Body of pancreas (tissue), 4 donors: Measurements from ENCODE around the gene ELAC2. TPM values are rescaled to one million over a fixed set of nuclear protein-coding genes. Genes with fewer than 3 reads are reported as not detected.

Experiments
- ATAC-seq: fragments of 150-250 bp; one replicate; pipeline ENCODE4 v1.9.1; 2016
- DNase-seq, 4 donors: peaks; one replicate each; pipeline ENCODE4 v3.0.0-alpha.2; 2019
- H3K27ac ChIP-seq, 4 donors: fragments of 200-600 bp; sonication (generic); 1 replicate in 3 of 4; 2 replicates in 1 of 4; pipeline versions ENCODE4 v1.5.1 to v1.6.1; 2016 to 2019; ENCODE audit warnings: mild to moderate bottlenecking in 1 of 4, mixed read lengths in 1 of 4, moderate library complexity in 1 of 4
- H3K27me3 ChIP-seq, 2 donors: fragments of 200-600 bp; sonication (generic); one replicate each; pipeline ENCODE4 v1.6.0; 2016; ENCODE audit warnings: mild to moderate bottlenecking in 1 of 2
- H3K36me3 ChIP-seq, 2 donors: fragments of 200-600 bp; sonication (generic); replicated peaks in 1 of 2; 2 replicates each; pipeline ENCODE4 v1.5.1; 2016; ENCODE audit warnings: low read depth in 2 of 2; ENCODE audit not compliant: insufficient read depth in 1 of 2
- H3K4me1 ChIP-seq: fragments of 200-600 bp; sonication (generic); one replicate; pipeline ENCODE4 v1.6.0; 2016
- H3K4me3 ChIP-seq, 2 donors: fragments of 200-600 bp; sonication (generic); 1 replicate in 1 of 2; 2 replicates in 1 of 2; pipeline ENCODE4 v1.5.1; 2016 to 2019
- H3K9me3 ChIP-seq, 3 donors: fragments of 200-600 bp; sonication (generic); 1 replicate in 2 of 3; 2 replicates in 1 of 3; pipeline ENCODE4 v1.5.1; 2016
- POLR2A ChIP-seq, 3 donors: fragments of 450-650 bp; IDR thresholded peaks; one replicate each; pipeline ENCODE4 v1.6.1; 2016; ENCODE audit warnings: antibody characterized with exemption in 3 of 3, mild to moderate bottlenecking in 2 of 3
- WGBS, 2 donors: methylation state at CpG; one replicate each; pipeline ENCODE4 v1.1.5; 2017; 5-methylcytosine and 5-hydroxymethylcytosine counted together
- intact Hi-C: fragments of 100-400 bp; cut with DNase I; formaldehyde crosslinking; loops from one replicate; pipeline ENCODE4 v1.15.1; 2023
- total RNA-seq, 2 donors: library from RNA; depleted of rRNA; stranded (reverse); fragments of >200 nt; gene quantifications; one replicate each; pipeline ENCODE4 v1.1.0, GENCODE V29; 2016
- TF ChIP-seq, protein P1 (sequence below), 7 experiments: fragments of 450-650 bp in 4 of 7; fragments of 200-600 bp in 3 of 7; sonication (generic) in 3 of 7; IDR thresholded peaks; one replicate each; pipeline ENCODE4 v1.5.1; 2016 to 2019; ENCODE audit warnings: antibody characterized with exemption in 7 of 7

The ELAC2 gene
- total RNA-seq, 2 donors from 2014 or later = 31.6 to 52.1 TPM

DNA sequence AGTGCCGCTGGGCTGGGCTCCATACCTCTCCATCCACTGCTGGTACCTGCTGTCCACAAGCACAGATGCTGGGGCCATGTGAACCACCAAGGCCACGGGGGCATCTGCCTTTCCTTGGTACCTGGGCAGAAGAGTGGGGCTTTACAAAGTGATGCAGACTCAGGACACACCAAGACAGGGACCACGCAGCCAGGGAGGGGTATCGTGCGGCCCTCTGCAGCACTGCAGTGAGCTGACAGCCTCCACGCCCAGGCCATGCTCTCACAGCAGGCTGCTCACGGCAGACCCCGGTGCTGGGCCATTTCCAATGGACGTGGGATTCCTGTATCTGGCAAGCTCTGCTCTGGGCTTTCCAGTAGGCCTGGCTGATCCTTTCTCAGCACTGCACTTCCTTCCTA lies 14.4 kb downstream of the ELAC2 start:
- H3K36me3 ChIP-seq = peaks cover 15 to 39% of the 10 kb centered on the region in 2 donors
- DNase-seq = no peak

DNA sequence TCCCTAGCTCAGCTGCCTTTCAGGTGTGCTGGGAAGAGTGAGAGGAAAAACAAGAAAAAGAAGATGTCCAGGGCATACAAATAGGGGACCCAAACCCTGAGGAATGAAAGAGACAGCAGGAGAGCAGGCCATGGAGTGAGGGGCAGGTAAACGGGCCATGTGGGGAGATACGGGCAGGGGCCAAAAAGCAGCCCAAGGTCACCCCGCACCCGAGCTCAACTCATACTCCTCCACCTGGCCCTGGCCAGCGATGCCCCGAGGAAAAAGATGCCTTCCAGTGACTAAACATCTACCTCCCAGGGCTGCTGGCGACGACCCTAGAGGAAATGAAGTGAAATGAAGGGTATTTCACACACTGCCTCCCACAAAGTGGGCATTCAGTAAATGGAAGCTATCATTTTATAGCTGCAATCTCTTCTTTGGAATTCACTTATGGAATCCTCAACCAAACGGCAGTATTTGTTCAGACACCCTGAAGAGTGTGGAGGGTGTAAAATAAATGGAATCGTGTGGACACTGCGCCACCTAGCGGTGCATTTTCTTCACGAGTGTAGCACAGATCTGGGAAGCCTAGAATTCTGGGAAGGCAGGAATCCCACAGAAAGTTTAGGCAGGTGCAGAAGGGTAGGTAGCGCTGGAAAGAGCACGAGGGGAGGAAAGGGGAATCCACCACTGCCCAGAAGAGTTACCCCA lies 14.9 kb downstream of the ELAC2 start:
- peaks cover 12 to 42% of the 10 kb centered on the region in 2 donors for H3K36me3 ChIP-seq
- no peaks in the 10 kb centered on the region for H3K27me3 ChIP-seq
- H3K4me3 ChIP-seq = no peak overlapping the region
- ATAC-seq = peak; percentile 59
- TF ChIP-seq, protein P1, sequence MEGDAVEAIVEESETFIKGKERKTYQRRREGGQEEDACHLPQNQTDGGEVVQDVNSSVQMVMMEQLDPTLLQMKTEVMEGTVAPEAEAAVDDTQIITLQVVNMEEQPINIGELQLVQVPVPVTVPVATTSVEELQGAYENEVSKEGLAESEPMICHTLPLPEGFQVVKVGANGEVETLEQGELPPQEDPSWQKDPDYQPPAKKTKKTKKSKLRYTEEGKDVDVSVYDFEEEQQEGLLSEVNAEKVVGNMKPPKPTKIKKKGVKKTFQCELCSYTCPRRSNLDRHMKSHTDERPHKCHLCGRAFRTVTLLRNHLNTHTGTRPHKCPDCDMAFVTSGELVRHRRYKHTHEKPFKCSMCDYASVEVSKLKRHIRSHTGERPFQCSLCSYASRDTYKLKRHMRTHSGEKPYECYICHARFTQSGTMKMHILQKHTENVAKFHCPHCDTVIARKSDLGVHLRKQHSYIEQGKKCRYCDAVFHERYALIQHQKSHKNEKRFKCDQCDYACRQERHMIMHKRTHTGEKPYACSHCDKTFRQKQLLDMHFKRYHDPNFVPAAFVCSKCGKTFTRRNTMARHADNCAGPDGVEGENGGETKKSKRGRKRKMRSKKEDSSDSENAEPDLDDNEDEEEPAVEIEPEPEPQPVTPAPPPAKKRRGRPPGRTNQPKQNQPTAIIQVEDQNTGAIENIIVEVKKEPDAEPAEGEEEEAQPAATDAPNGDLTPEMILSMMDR (IDR thresholded peaks at IDR 0.05) = peak; percentile 69 to 89 (median 75)
- no peak for TF ChIP-seq POLR2A (IDR thresholded peaks at IDR 0.05)
- intact Hi-C loops = no loop called here
- 37 to 41% methylated on average over 15 of the region's 15 CpGs for WGBS, 2 donors
- H3K27ac ChIP-seq = no peak overlapping the region
- H3K4me1 ChIP-seq = no peaks in the 10 kb centered on the region
- H3K9me3 ChIP-seq = no peaks in the 10 kb centered on the region
- DNase-seq = peak; percentile 72 to 87 (median 75)

More for the DNA sequence above, 14.4 kb downstream of the ELAC2 start:
- intact Hi-C loops = no loop called here
- H3K4me3 ChIP-seq = no peak overlapping the region
- WGBS, 2 donors = 67 to 81% methylated on average over 7 to 9 of the region's 9 CpGs
- no peaks in the 10 kb centered on the region for H3K27me3 ChIP-seq
- no peak for TF ChIP-seq POLR2A (IDR thresholded peaks at IDR 0.05)
- TF ChIP-seq, protein P1 (IDR thresholded peaks at IDR 0.05) = no peak
- no peak overlapping the region for H3K27ac ChIP-seq
- H3K4me1 ChIP-seq = no peaks in the 10 kb centered on the region
- H3K9me3 ChIP-seq = no peaks in the 10 kb centered on the region
- ATAC-seq = no peak

DNA sequence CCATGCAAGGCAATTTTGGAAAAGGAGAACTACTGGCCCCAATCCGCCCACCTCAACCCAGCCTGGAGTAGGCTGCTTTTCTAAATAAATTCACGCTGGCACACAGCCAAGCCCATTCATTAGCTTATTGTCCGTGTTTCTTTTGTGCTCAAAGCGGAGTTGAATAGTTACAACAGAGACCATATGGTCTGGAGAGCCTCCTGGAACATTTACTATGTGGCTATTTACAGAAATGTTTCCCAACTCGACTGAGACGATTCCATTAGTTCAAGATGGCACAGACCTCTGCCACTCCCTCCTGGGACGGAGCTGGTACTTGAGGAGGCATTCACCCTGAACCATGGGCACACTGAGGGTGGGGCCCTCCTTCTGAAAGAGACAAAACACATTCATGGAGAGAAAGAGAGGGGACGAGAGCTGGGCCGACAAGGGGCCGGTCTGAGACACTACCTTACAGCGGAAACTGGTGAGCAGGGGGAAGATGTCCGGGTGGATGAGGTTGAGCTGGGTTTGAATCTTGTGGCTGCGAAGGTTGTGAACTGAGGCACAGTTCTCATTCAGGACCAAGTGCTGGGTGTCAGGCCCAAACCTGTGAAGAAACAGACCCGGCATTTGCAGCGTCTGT lies 15.7 kb downstream of the ELAC2 start:
- H3K36me3 ChIP-seq = peaks cover 14 to 43% of the 10 kb centered on the region in 2 donors
- no peak for TF ChIP-seq POLR2A (IDR thresholded peaks at IDR 0.05)
- TF ChIP-seq, protein P1 (IDR thresholded peaks at IDR 0.05) = no peak
- no peaks in the 10 kb centered on the region for H3K27me3 ChIP-seq
- DNase-seq (no peak), ATAC-seq (no peak)
- H3K9me3 ChIP-seq = no peaks in the 10 kb centered on the region
- H3K27ac ChIP-seq = no peak overlapping the region
- H3K4me1 ChIP-seq = no peaks in the 10 kb centered on the region
- intact Hi-C loops = no loop called here
- WGBS, 2 donors = 75 to 80% methylated on average over 15 of the region's 15 CpGs
- no peak overlapping the region for H3K4me3 ChIP-seq

DNA sequence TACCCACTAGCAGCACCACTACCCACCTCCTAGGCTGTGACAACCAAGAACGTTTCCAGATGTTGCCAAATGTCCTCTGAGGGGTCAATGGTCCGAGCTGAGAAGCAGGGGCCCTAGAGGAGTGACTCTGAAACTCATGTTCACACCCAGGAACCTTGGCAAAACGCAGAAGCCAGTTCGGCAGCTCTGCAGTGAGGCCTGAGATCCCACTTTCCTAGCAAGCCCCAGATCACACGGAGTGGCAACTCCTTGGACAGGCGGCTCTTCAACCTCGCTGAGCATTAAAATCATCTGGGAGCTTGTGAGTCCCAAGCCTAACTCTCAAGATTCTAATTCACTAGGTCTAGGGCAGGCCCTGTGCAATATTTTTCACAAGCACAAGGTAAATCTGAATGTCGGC lies 17.3 kb downstream of the ELAC2 start:
- 92% methylated on average over 6 to 8 of the region's 8 CpGs for WGBS, 2 donors
- no peak for TF ChIP-seq POLR2A (IDR thresholded peaks at IDR 0.05)
- no peak for DNase-seq
- intact Hi-C loops = no loop called here
- H3K27me3 ChIP-seq = no peaks in the 10 kb centered on the region
- H3K9me3 ChIP-seq = no peaks in the 10 kb centered on the region
- no peak for ATAC-seq
- peaks cover 26 to 52% of the 10 kb centered on the region in 2 donors for H3K36me3 ChIP-seq
- no peak overlapping the region for H3K4me3 ChIP-seq
- no peak overlapping the region for H3K27ac ChIP-seq
- H3K4me1 ChIP-seq = no peaks in the 10 kb centered on the region

DNA sequence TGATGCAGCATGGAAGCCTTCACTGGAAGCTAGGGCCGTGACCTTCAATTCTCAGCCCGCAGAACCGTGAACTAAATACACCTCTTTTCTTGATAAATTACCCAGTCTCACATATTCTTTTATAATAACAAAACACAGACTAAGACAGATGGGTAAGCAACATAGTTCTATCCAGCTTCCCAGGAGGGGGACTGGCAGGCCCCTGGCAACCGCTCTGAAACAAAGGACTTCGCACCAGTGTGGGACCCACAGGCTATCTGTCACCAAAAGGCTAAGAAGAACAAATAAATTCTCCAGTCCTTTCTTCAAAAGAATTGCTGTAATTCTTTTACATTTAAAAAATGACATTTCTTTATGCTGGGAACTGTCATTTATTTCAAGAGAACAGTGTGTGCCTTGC lies 19.0 kb downstream of the ELAC2 start:
- TF ChIP-seq, protein P1 (IDR thresholded peaks at IDR 0.05) = no peak
- TF ChIP-seq POLR2A (IDR thresholded peaks at IDR 0.05) = no peak
- intact Hi-C loops = no loop called here
- 89 to 90% methylated on average over 5 of the region's 5 CpGs for WGBS, 2 donors
- no peaks in the 10 kb centered on the region for H3K4me1 ChIP-seq
- no peaks in the 10 kb centered on the region for H3K27me3 ChIP-seq
- no peak for ATAC-seq
- H3K4me3 ChIP-seq = no peak overlapping the region
- DNase-seq = no peak
- peaks cover 41 to 63% of the 10 kb centered on the region in 2 donors for H3K36me3 ChIP-seq
- H3K9me3 ChIP-seq = no peaks in the 10 kb centered on the region
- H3K27ac ChIP-seq = no peak overlapping the region
